Spleen (tissue), 11 donors: Measurements from ENCODE around the gene MEIS2. TPM values are rescaled to one million over a fixed set of nuclear protein-coding genes. Genes with fewer than 3 reads are reported as not detected.

ENCODE experiments used
- DNase-seq: peaks from one replicate; pipeline ENCODE4 v3.0.0-alpha.2; 2020
- H3K27ac ChIP-seq, 8 donors: fragments of 200-600 bp; sonication (generic) in 7 of 8; 1 replicate in 4 of 8; 2 replicates in 4 of 8; pipeline versions ENCODE4 v1.5.0 to v1.8.0; 2016 to 2021; ENCODE audit warnings: inconsistent platforms in 4 of 8, mild to moderate bottlenecking in 4 of 8, moderate library complexity in 1 of 8
- H3K27me3 ChIP-seq, 7 donors: fragments of 200-600 bp; sonication (generic) in 6 of 7; replicated peaks in 1 of 7; 1 replicate in 4 of 7; 2 replicates in 3 of 7; pipeline versions ENCODE4 v1.5.0 to v1.8.0; 2016 to 2021; ENCODE audit warnings: inconsistent platforms in 3 of 7, mild to moderate bottlenecking in 1 of 7
- H3K36me3 ChIP-seq, 6 donors: fragments of 200-600 bp; sonication (generic) in 5 of 6; 1 replicate in 4 of 6; 2 replicates in 2 of 6; pipeline versions ENCODE4 v1.5.0 to v1.8.0; 2016 to 2021; ENCODE audit warnings: inconsistent platforms in 2 of 6
- H3K4me1 ChIP-seq, 6 donors: fragments of 200-600 bp; sonication (generic) in 5 of 6; 1 replicate in 3 of 6; 2 replicates in 3 of 6; pipeline versions ENCODE4 v1.5.0 to v1.8.0; 2016 to 2021; ENCODE audit warnings: inconsistent platforms in 3 of 6
- H3K4me3 ChIP-seq, 8 donors: fragments of 200-600 bp; sonication (generic) in 7 of 8; 1 replicate in 4 of 8; 2 replicates in 4 of 8; pipeline versions ENCODE4 v1.5.0 to v1.8.0; 2016 to 2021; ENCODE audit warnings: inconsistent platforms in 4 of 8, mild to moderate bottlenecking in 4 of 8, moderate library complexity in 2 of 8
- H3K9me3 ChIP-seq, 8 donors: fragments of 200-600 bp; sonication (generic) in 7 of 8; 1 replicate in 4 of 8; 2 replicates in 4 of 8; pipeline versions ENCODE4 v1.5.0 to v1.8.0; 2016 to 2021; ENCODE audit warnings: inconsistent platforms in 4 of 8
- POLR2A ChIP-seq, 3 donors: fragments of 450-650 bp; IDR thresholded peaks; one replicate each; pipeline ENCODE4 v1.5.1; 2017; ENCODE audit warnings: antibody characterized with exemption in 3 of 3, mild to moderate bottlenecking in 1 of 3
- POLR2AphosphoS5 ChIP-seq, 3 donors: sonication (generic); formaldehyde crosslinking; IDR thresholded peaks; one replicate each; pipeline ENCODE4 v1.5.1; 2017; ENCODE audit warnings: antibody characterized with exemption in 3 of 3
- WGBS, 5 donors: extraction: QIAGEN DNeasy Blood & Tissue Kit in 3 of 5; methylation state at CpG; one replicate each; pipeline versions ENCODE4 v1.1.5 to v1.1.7; 2013 to 2018; 5-methylcytosine and 5-hydroxymethylcytosine counted together
- intact Hi-C: fragments of 100-400 bp; cut with DNase I; formaldehyde crosslinking; loops from one replicate; pipeline ENCODE4 v1.15.0; 2023; ENCODE audit warnings: low total_unique reads
- polyA plus RNA-seq, 3 donors: library from polyadenylated mRNA; stranded (reverse); fragments of 200-250 nt; gene quantifications; one replicate each; pipeline ENCODE4 v1.2.1, GENCODE V29; 2013
- total RNA-seq, 7 donors: library from RNA; depleted of rRNA in 3 of 7; stranded (reverse); fragments of >200 nt in 3 of 7; fragmentation: NEBNext Ultra II Directional in 4 of 7; extraction: Animal tissue kit (Norgen Biotek cat#: 25700) in 4 of 7; gene quantifications; one replicate each; pipeline versions ENCODE4 v1.1.0 to v1.2.1, GENCODE V29; 2016 to 2021
- TF ChIP-seq, protein P1 (sequence below), 11 experiments: fragments of 200-600 bp in 7 of 11; fragments of 450-650 bp in 4 of 11; sonication (generic) in 4 of 11; IDR thresholded peaks in 8 of 11; conservative IDR thresholded peaks in 3 of 11; 1 replicate in 7 of 11; 2 replicates in 4 of 11; pipeline versions ENCODE4 v1.4.0 to v1.8.0; 2016 to 2021; ENCODE audit warnings: antibody characterized with exemption in 11 of 11, inconsistent platforms in 4 of 11, mild to moderate bottlenecking in 1 of 11
- donor health status: healthy with polysubstance abuse.
- donor health status: DM: no; HTN: no; CAD: no; lungs with moderate emphysema.
- donor health status: DM: no; HTN: no; CAD: no.
- donor health status: Bipolar disorder and iron deficiency.
- donor health status: healthy.
- donor health status: DM: no; HTN: no; CAD: no.
- donor health status: DM: yes; HTN: yes; CAD: no.

Gene MEIS2
- total and polyA plus RNA-seq, 10 donors, result 2.6 to 57.2 (median 23.5) TPM

GRCh38 chr15:37100966-37101215, 542 bp upstream of the MEIS2 start:
- no peaks in the 10 kb centered on the region for H3K36me3 ChIP-seq
- intact Hi-C loops, result loop anchor here (10.0 kb wide), 1 partner anchor 216 kb away; no protein-coding TSS in a partner anchor
- WGBS, 5 donors, result 0 to 2% (median 1%) methylated on average over 11 of the region's 11 CpGs
- peak overlapping the region; percentile 68 to 94 (median 89) for H3K27ac ChIP-seq
- H3K27me3 ChIP-seq, result peaks cover 0 to 100% (median 25%) of the 10 kb centered on the region in 7 donors
- DNase-seq, result no peak
- H3K9me3 ChIP-seq, result no peaks in the 10 kb centered on the region
- TF ChIP-seq, protein P1, sequence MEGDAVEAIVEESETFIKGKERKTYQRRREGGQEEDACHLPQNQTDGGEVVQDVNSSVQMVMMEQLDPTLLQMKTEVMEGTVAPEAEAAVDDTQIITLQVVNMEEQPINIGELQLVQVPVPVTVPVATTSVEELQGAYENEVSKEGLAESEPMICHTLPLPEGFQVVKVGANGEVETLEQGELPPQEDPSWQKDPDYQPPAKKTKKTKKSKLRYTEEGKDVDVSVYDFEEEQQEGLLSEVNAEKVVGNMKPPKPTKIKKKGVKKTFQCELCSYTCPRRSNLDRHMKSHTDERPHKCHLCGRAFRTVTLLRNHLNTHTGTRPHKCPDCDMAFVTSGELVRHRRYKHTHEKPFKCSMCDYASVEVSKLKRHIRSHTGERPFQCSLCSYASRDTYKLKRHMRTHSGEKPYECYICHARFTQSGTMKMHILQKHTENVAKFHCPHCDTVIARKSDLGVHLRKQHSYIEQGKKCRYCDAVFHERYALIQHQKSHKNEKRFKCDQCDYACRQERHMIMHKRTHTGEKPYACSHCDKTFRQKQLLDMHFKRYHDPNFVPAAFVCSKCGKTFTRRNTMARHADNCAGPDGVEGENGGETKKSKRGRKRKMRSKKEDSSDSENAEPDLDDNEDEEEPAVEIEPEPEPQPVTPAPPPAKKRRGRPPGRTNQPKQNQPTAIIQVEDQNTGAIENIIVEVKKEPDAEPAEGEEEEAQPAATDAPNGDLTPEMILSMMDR (IDR thresholded peaks at IDR 0.05 in 8 of 11, conservative IDR thresholded peaks at IDR 0.05 in 3 of 11), result no peak
- no peak for TF ChIP-seq POLR2AphosphoS5 (IDR thresholded peaks at IDR 0.05)
- peak overlapping the region; percentile 56 to 81 (median 66) for H3K4me3 ChIP-seq
- H3K4me1 ChIP-seq, result peaks cover 3 to 70% (median 23%) of the 10 kb centered on the region in 6 donors

DNA sequence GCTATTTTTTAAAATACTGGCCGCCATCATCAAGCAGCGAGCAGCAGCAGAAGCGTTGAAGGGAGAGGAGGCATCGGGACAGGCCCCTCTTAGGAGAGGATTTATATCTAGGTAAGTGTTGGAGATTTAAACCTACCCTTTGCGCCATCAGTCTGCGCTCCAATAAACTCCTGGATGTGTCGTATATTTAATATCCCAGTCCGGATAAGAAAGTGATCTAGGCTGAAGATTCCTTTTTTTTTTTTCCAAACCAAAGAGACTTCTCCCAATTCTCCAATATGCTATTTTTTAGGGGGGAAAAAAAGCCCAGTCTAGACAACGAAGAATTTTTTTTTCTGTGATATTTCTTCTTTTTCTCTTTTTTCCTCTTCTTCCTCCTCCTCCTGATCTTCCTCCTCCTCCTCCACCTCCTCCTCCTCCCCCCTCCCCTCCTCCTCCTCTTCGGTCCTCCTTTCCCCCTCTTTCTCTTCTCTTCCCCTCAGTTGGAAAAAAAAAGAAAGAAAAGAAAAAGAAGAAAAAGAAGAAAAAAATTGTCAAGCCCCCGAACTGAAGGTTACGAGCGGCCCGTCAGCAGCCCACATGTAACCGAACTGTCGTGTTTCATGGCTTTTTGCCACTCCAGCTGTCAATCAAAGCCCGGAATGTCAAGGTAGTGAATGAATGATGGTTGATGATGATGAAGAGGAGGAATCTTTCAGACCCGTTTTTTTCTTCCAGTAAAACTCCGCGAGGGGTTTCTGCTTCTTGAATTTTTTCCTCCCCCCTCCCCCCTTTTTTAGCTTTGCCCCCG, 835 bp downstream of the MEIS2 start:
- 3 to 6% (median 4%) methylated on average over 21 of the region's 21 CpGs for WGBS, 5 donors
- Histone ChIP-seq H3K36me3 (no peaks in the 10 kb centered on the region), H3K4me3 (peak overlapping the region; percentile 56 to 81 (median 66)), H3K27me3 (peaks cover 0 to 100% (median 25%) of the 10 kb centered on the region in 7 donors), H3K9me3 (no peaks in the 10 kb centered on the region), H3K27ac (peak overlapping the region; percentile 77 to 94 (median 90)), H3K4me1 (peaks cover 3 to 83% (median 29%) of the 10 kb centered on the region in 6 donors)
- TF ChIP-seq POLR2AphosphoS5 (IDR thresholded peaks at IDR 0.05) (peak in 1 of 3 donors; percentile 2), POLR2A (IDR thresholded peaks at IDR 0.05) (no peak)
- intact Hi-C loops, result loop anchor here (10.0 kb wide), 1 partner anchor 215 kb away; no protein-coding TSS in a partner anchor
- DNase-seq, result no peak

GRCh38 chr15:37098468-37099318, 1.7 kb downstream of the MEIS2 start:
- Histone ChIP-seq H3K4me3 (peak overlapping the region; percentile 56 to 81 (median 66)), H3K36me3 (no peaks in the 10 kb centered on the region), H3K4me1 (peaks cover 3 to 87% (median 33%) of the 10 kb centered on the region in 6 donors), H3K27me3 (peaks cover 0 to 99% (median 22%) of the 10 kb centered on the region in 7 donors), H3K27ac (peak overlapping the region; percentile 53 to 94 (median 82)), H3K9me3 (no peaks in the 10 kb centered on the region)
- intact Hi-C loops, result no loop called here
- TF ChIP-seq POLR2AphosphoS5 (IDR thresholded peaks at IDR 0.05) (peak in 2 of 3 donors; percentile 50 to 52), POLR2A (IDR thresholded peaks at IDR 0.05) (no peak)
- peak; percentile 73 for DNase-seq
- WGBS, 5 donors, result 1 to 2% (median 2%) methylated on average over 40 to 75 of the region's 75 CpGs

- H3K27me3 ChIP-seq, result peaks cover 0 to 96% (median 20%) of the 10 kb centered on the region in 7 donors
- peak overlapping the region in 7 of 8 donors; percentile 63 to 94 (median 86) for H3K27ac ChIP-seq
- peak overlapping the region; percentile 31 to 81 (median 62) for H3K4me3 ChIP-seq
- peak; percentile 54 for DNase-seq
- peaks cover 3 to 86% (median 35%) of the 10 kb centered on the region in 6 donors for H3K4me1 ChIP-seq
- no peaks in the 10 kb centered on the region for H3K36me3 ChIP-seq
- intact Hi-C loops, result no loop called here
- WGBS, 5 donors, result 7 to 13% (median 10%) methylated on average over 24 to 30 of the region's 30 CpGs
- no peaks in the 10 kb centered on the region for H3K9me3 ChIP-seq
- TF ChIP-seq POLR2A (IDR thresholded peaks at IDR 0.05) (no peak), POLR2AphosphoS5 (IDR thresholded peaks at IDR 0.05) (no peak)
- TF ChIP-seq, protein P1 (IDR thresholded peaks at IDR 0.05 in 8 of 11, conservative IDR thresholded peaks at IDR 0.05 in 3 of 11), result no peak
These were observed 3.0 kb downstream of the MEIS2 start for GRCh38 chr15:37097144-37097919.
